GM21367 (cell line): Measurements from ENCODE around the gene TMEM185B.

Source experiments
- ATAC-seq: cut with Tn5 transposase; IDR thresholded peaks from one replicate; pipeline ENCODE4 v1.9.1; 2021; ENCODE audit not compliant: unreplicated experiment

The TMEM185B gene

GRCh38 chr2:120252225-120253020, 29.2 kb upstream of the TMEM185B start, which contains the start of gene RALB:
Gene RALB, plus strand, starts transcription at chr2:120252852. Its CDS starts 25,813 bp downstream, at chr2:120278665.
- ATAC-seq = peak; percentile 88

GRCh38 chr2:120251880-120252224, 28.7 kb upstream of the TMEM185B start:
- ATAC-seq = no peak

GRCh38 chr2:120251078-120251477, 27.9 kb upstream of the TMEM185B start:
- no peak for ATAC-seq

- no peak for ATAC-seq
Observed at GRCh38 chr2:120250640-120251039, 27.4 kb upstream of the TMEM185B start.

- no peak for ATAC-seq
Observed at GRCh38 chr2:120247851-120248250, 24.7 kb upstream of the TMEM185B start.

- ATAC-seq = no peak
Observed at GRCh38 chr2:120246546-120247300, 23.5 kb upstream of the TMEM185B start.

GRCh38 chr2:120245520-120246332, 22.5 kb upstream of the TMEM185B start:
- no peak for ATAC-seq

- no peak for ATAC-seq
Observed at GRCh38 chr2:120244656-120245519, 21.7 kb upstream of the TMEM185B start.

- ATAC-seq = no peak
Observed at GRCh38 chr2:120243875-120244553, 20.8 kb upstream of the TMEM185B start.

- no peak for ATAC-seq
Observed at GRCh38 chr2:120243211-120243610, 20.0 kb upstream of the TMEM185B start.

GRCh38 chr2:120241684-120242083, 18.5 kb upstream of the TMEM185B start:
- ATAC-seq = no peak

- ATAC-seq = no peak
Observed at GRCh38 chr2:120240901-120241429, 17.8 kb upstream of the TMEM185B start.

GRCh38 chr2:120239488-120240287, 16.5 kb upstream of the TMEM185B start:
- ATAC-seq = no peak

GRCh38 chr2:120238728-120239487, 15.7 kb upstream of the TMEM185B start:
- no peak for ATAC-seq

- ATAC-seq = no peak
Observed at GRCh38 chr2:120237491-120237902, 14.3 kb upstream of the TMEM185B start.

- no peak for ATAC-seq
Observed at GRCh38 chr2:120236791-120237190, 13.6 kb upstream of the TMEM185B start.

GRCh38 chr2:120236316-120236715, 13.1 kb upstream of the TMEM185B start:
- no peak for ATAC-seq

GRCh38 chr2:120235681-120236080, 12.5 kb upstream of the TMEM185B start:
- no peak for ATAC-seq
